GM12878 (cell line): ENCODE results near the gene PDE1C. TPM values are rescaled to one million over a fixed set of nuclear protein-coding genes. Genes with fewer than 3 reads are reported as not detected.
"Not testable (repeated sequence)": the region's sequence is repeated elsewhere in the genome, so short reads cannot be mapped to it uniquely, and the experiment has no call there.

Experiments used
- ATAC-seq: fragments of 200-7000 bp; cut with Tn5 transposase; 3 replicates; pipeline ENCODE4 v1.9.1; 2020; ENCODE audit warnings: mild to moderate bottlenecking, moderate library complexity
- BruUV-seq: library from RNA; stranded (reverse); fragments of 400-500 nt; replicated peaks from 2 replicates; lab custom pipeline; 2021; lab: Mats Ljungman, UMichigan
- CTCF ChIA-PET: fragments of 300-600 bp; sonication (Branson Sonifier 250); formaldehyde crosslinking; extraction: SDS; loops from one replicate; lab custom pipeline; 2021; ENCODE audit warnings: inconsistent platforms; lab: Yijun Ruan, JAX
- POLR2A ChIA-PET: fragments of 350-600 bp; formaldehyde crosslinking; extraction: SDS; loops from one replicate; lab custom pipeline; 2021; ENCODE audit warnings: inconsistent platforms; lab: Charles Lee
- RAD21 ChIA-PET: fragments of 300-600 bp; sonication (Branson Sonifier 250); formaldehyde crosslinking; loops from one replicate; lab custom pipeline; 2023; ENCODE audit warnings: antibody characterized with exemption; ENCODE audit not compliant: unreplicated experiment; lab: Charles Lee
- SMC1A ChIA-PET: fragments of 300-600 bp; sonication (Branson Sonifier 250); formaldehyde crosslinking; loops from one replicate; lab custom pipeline; 2023; ENCODE audit not compliant: unreplicated experiment, uncharacterized antibody; lab: Charles Lee
- DNase-seq: peaks from one replicate; pipeline ENCODE4 v3.0.0-alpha.2; 2011; ENCODE audit warnings: low read depth, low spot score
- FAIRE-seq: peaks from 3 replicates; lab custom pipeline; 2011; peaks lifted over from hg19 to GRCh38; lab: Jason Lieb, UNC
- H2AFZ ChIP-seq: 2 replicates; pipeline ENCODE4 v1.6.0; 2011; ENCODE audit warnings: low read depth, low read length, control low read depth; ENCODE audit not compliant: control insufficient read depth
- H3K27ac ChIP-seq: 2 replicates; pipeline ENCODE4 v1.5.1; 2011; ENCODE audit warnings: control low read depth; ENCODE audit not compliant: control insufficient read depth, insufficient read depth
- H3K27me3 ChIP-seq, 2 experiments: replicated peaks in 1 of 2; 2 replicates each; pipeline versions ENCODE4 v1.6.0 to v1.6.1; 2011; ENCODE audit warnings: low read length in 1 of 2; ENCODE audit not compliant: control insufficient read depth in 2 of 2, insufficient read depth in 2 of 2
- H3K36me3 ChIP-seq, 2 experiments: 2 replicates each; pipeline ENCODE4 v1.5.1; 2011; ENCODE audit warnings: low read length in 1 of 2; ENCODE audit not compliant: control insufficient read depth in 2 of 2, insufficient read depth in 2 of 2
- H3K4me1 ChIP-seq: 2 replicates; pipeline ENCODE4 v1.6.1; 2011; ENCODE audit warnings: mild to moderate bottlenecking, low read length, moderate library complexity, mixed read lengths; ENCODE audit not compliant: control insufficient read depth, insufficient read depth
- H3K4me2 ChIP-seq: 2 replicates; pipeline ENCODE4 v1.6.0; 2011; ENCODE audit warnings: control low read depth; ENCODE audit not compliant: control insufficient read depth, insufficient read depth
- H3K4me3 ChIP-seq: fragments of 200-600 bp; sonication (generic); 2 replicates; pipeline ENCODE4 v1.5.1; 2016
- H3K79me2 ChIP-seq: 2 replicates; pipeline ENCODE4 v1.6.0; 2011; ENCODE audit warnings: low read length; ENCODE audit not compliant: control insufficient read depth, insufficient read depth
- H3K9ac ChIP-seq: 2 replicates; pipeline ENCODE4 v1.8.0; 2011; ENCODE audit warnings: low read length, control low read depth, mixed read lengths; ENCODE audit not compliant: control insufficient read depth, insufficient read depth
- H3K9me3 ChIP-seq: replicated peaks from 3 replicates; pipeline ENCODE4 v1.5.1; 2011; ENCODE audit warnings: mild to moderate bottlenecking, low read length; ENCODE audit not compliant: control insufficient read depth, insufficient read depth
- H4K20me1 ChIP-seq: 2 replicates; pipeline ENCODE4 v1.6.0; 2011; ENCODE audit not compliant: control insufficient read depth, insufficient read depth
- ATF7 ChIP-seq: fragments of 450-650 bp; IDR thresholded peaks from 2 replicates; pipeline ENCODE4 v1.6.1; 2016; ENCODE audit warnings: low read depth, mild to moderate bottlenecking
- FOXM1 ChIP-seq: IDR thresholded peaks from 2 replicates; pipeline ENCODE4 v1.6.1; 2012; ENCODE audit warnings: low read depth, mild to moderate bottlenecking, inconsistent platforms, low read length, moderate library complexity
- PAX5 ChIP-seq: IDR thresholded peaks from 2 replicates; pipeline ENCODE4 v1.6.1; 2011; ENCODE audit warnings: low read depth, low read length, borderline replicate concordance
- RAD21 ChIP-seq: IDR thresholded peaks from 2 replicates; pipeline ENCODE4 v1.6.1; 2011; ENCODE audit warnings: mild to moderate bottlenecking, low read depth, low read length, moderate library complexity; ENCODE audit not compliant: insufficient read depth
- RUNX3 ChIP-seq: IDR thresholded peaks from 2 replicates; pipeline ENCODE4 v1.6.1; 2012; ENCODE audit warnings: low read length, inconsistent platforms
- SMARCA5 ChIP-seq: fragments of 450-650 bp; IDR thresholded peaks from 2 replicates; pipeline ENCODE4 v1.6.1; 2017; ENCODE audit warnings: mild to moderate bottlenecking
- WRNIP1 ChIP-seq: IDR thresholded peaks from 2 replicates; pipeline ENCODE4 v1.6.1; 2011; ENCODE audit warnings: low read depth, low read length, improper control_type of control experiment, borderline replicate concordance
- YY1 ChIP-seq: IDR thresholded peaks from 2 replicates; pipeline ENCODE4 v1.6.1; 2011; ENCODE audit warnings: low read depth, mild to moderate bottlenecking, low read length
- WGBS: methylation state at CpG from one replicate; pipeline ENCODE4 v1.1.6; 2016; ENCODE audit warnings: low lambda C conversion rate; ENCODE audit not compliant: insufficient replicate concordance, insufficient coverage; ENCODE audit errors: missing lambda C conversion rate; 5-methylcytosine and 5-hydroxymethylcytosine counted together
- in situ Hi-C: fragments of 300-500 bp; cut with MboI; formaldehyde crosslinking; loops from 9 replicates; pipeline ENCODE4 v1.14.3; 2018; ENCODE audit warnings: mixed read lengths
- intact Hi-C: fragments of 100-400 bp; cut with micrococcal nuclease; formaldehyde crosslinking; loops from one replicate; pipeline ENCODE4 v1.14.2; 2022; ENCODE audit not compliant: unreplicated experiment
- polyA plus RNA-seq, 11 experiments: library from polyadenylated mRNA; depleted of rRNA in 4 of 11; unstranded in 6 of 11; stranded (reverse) in 5 of 11; fragments of >200 nt; fragmentation: Nextera tagmentation in 4 of 11; fragmentation: Illumina TruSeq in 1 of 11; extraction: Ambion mirVana in 4 of 11; extraction: Trizol in 1 of 11; gene quantifications; 1 replicate in 1 of 11; 2 replicates in 10 of 11; pipeline versions ENCODE4 v1.2.1 to v1.2.3, GENCODE V29; 2011 to 2016; ENCODE audit warnings: inconsistent platforms in 2 of 11, missing spikeins in 2 of 11, low read depth in 1 of 11
- total RNA-seq, 4 experiments: library from RNA; depleted of rRNA in 3 of 4; stranded (reverse); fragments of >200 nt in 3 of 4; fragmentation: Illumina TruSeq in 1 of 4; extraction: Trizol in 1 of 4; gene quantifications; 2 replicates each; pipeline versions ENCODE4 v1.2.1 to v1.2.3, GENCODE V29; 2013 to 2021
- TF ChIP-seq, protein P1 (sequence below): fragments of 450-650 bp; IDR thresholded peaks from 2 replicates; pipeline ENCODE4 v1.6.1; 2016; ENCODE audit warnings: mild to moderate bottlenecking

The PDE1C gene
- total and polyA plus RNA-seq, 10 of the 15 experiments (the other 5 are each of a cell fraction or from before 2014, with no cell fraction given): 0.29 to 2.3 (median 0.70) TPM

DNA sequence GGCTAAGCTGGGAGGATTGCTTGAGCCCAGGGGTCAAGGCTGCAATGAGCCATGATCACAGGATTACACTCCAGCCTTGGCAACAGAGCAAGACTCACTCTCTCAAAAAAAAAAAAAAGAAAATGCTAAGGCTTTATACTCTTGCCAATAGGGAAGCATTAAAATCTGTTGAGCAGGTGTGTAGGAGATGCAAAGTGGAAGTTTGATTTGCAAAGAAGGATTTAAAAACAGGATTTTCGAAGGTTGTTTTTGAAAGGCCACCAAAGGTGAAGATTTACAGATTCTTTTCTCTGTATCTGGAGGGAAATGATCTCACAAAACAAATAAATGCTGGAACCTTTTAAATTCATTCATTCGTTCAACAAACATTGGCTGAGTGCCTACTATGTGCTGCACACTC is 8.6 kb upstream of the PDE1C start:
- WGBS: 6% methylated on average over 2 of the region's 2 CpGs
- Histone ChIP-seq H3K79me2 (no peaks in the 10 kb centered on the region), H3K9me3 (no peaks in the 10 kb centered on the region), H3K4me1 (no peaks in the 10 kb centered on the region), H3K27me3 (no peaks in the 10 kb centered on the region)
- DNase-seq (no peak), ATAC-seq (no peak)
- TF ChIP-seq RUNX3 (no peak), RAD21 (no peak), ATF7 (no peak), PAX5 (no peak), FOXM1 (no peak), YY1 (no peak), WRNIP1 (no peak)
- TF ChIP-seq, all 136 proteins: peak for 0
- no TSS peak for BruUV-seq
- Histone ChIP-seq H3K9ac (no peak overlapping the region), H4K20me1 (no peaks in the 10 kb centered on the region), H3K27ac (no peak overlapping the region), H3K4me3 (no peak overlapping the region), H3K4me2 (no peak overlapping the region), H3K36me3 (no peaks in the 10 kb centered on the region), H2AFZ (no peak overlapping the region)
- RAD21 ChIA-PET: no interaction called here
- CTCF ChIA-PET: no interaction called here
- intact Hi-C loops: no loop called here
- POLR2A ChIA-PET: no interaction called here
- SMC1A ChIA-PET: interaction anchor here (2.0 kb wide), 1 partner anchor 28 kb away, joined by 4 read pairs; no protein-coding TSS in a partner anchor
- in situ Hi-C loops: no loop called here
- FAIRE-seq: no peak

DNA sequence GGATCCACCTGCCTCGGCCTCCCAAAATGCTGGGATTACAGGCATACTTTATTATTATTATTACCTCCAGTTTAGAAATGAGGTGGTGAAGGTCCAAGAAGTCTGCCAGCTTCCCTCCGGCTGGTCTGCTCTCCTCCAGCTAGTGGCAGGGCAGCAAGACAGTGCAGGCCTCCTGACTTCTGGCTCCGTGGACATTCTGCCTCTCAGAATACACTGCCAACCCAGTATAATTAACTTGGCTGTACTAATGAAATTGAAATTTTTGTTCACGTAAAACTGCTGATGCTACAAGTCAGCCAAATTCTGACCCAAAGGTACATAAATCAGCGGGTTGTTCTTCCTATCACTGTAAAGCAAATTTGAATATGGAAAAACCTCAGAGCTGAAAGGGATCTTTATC is 7.6 kb upstream of the PDE1C start:
- ChIA-PET POLR2A (no interaction called here), SMC1A (no interaction called here), CTCF (no interaction called here), RAD21 (no interaction called here)
- FAIRE-seq: no peak
- in situ Hi-C loops (no loop called here), intact Hi-C loops (no loop called here)
- H3K4me1 ChIP-seq: no peaks in the 10 kb centered on the region
- H3K36me3 ChIP-seq: no peaks in the 10 kb centered on the region
- H3K9ac ChIP-seq: no peak overlapping the region
- H2AFZ ChIP-seq: no peak overlapping the region
- H3K4me3 ChIP-seq: no peak overlapping the region
- no TSS peak for BruUV-seq
- WGBS: 34% methylated on average over 5 of the region's 5 CpGs
- no peak for DNase-seq
- no peaks in the 10 kb centered on the region for H4K20me1 ChIP-seq
- no peaks in the 10 kb centered on the region for H3K27me3 ChIP-seq
- H3K27ac ChIP-seq: no peak overlapping the region
- no peak overlapping the region for H3K4me2 ChIP-seq
- TF ChIP-seq, protein P1, sequence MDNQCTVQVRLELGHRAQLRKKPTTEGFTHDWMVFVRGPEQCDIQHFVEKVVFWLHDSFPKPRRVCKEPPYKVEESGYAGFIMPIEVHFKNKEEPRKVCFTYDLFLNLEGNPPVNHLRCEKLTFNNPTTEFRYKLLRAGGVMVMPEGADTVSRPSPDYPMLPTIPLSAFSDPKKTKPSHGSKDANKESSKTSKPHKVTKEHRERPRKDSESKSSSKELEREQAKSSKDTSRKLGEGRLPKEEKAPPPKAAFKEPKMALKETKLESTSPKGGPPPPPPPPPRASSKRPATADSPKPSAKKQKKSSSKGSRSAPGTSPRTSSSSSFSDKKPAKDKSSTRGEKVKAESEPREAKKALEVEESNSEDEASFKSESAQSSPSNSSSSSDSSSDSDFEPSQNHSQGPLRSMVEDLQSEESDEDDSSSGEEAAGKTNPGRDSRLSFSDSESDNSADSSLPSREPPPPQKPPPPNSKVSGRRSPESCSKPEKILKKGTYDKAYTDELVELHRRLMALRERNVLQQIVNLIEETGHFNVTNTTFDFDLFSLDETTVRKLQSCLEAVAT: no peak
- TF ChIP-seq SMARCA5: no peak
- no peak for ATAC-seq
- H3K79me2 ChIP-seq: no peaks in the 10 kb centered on the region
- H3K9me3 ChIP-seq: no peaks in the 10 kb centered on the region

DNA sequence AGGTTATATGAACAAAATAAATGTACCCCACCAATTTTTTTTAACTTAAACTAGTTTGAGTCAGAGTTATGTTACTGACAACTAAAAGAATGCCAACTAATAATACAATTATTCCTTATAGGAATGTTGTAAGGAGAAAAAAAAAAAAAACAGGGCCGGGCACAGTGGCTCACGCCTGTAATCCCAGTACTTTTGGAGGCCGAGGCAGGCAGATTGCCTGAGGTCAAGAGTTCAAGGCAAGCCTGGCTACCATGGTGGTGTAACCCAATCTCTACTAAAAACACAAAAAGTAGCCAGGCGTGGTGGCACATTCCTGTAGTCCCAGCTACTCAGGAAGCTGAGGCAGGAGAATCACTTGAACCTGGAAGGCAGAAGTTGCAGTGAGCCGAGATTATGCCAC is 6.6 kb upstream of the PDE1C start:
- H3K79me2 ChIP-seq, H3K4me2 ChIP-seq, H2AFZ ChIP-seq, BruUV-seq, H4K20me1 ChIP-seq, SMC1A ChIA-PET, H3K4me1 ChIP-seq, DNase-seq, RAD21 ChIA-PET, H3K4me3 ChIP-seq, in situ Hi-C loops, H3K9ac ChIP-seq, ATAC-seq, CTCF ChIA-PET, FAIRE-seq, H3K36me3 ChIP-seq, POLR2A ChIA-PET, H3K27ac ChIP-seq, H3K27me3 ChIP-seq, H3K9me3 ChIP-seq, intact Hi-C loops: not testable (repeated sequence)
- WGBS: 24% methylated on average over 5 of the region's 5 CpGs
